Transverse colon (tissue), 4 donors: ENCODE results near the gene STK10. TPM values are rescaled to one million over a fixed set of nuclear protein-coding genes. Genes with fewer than 3 reads are reported as not detected.

Source experiments
- DNase-seq: peaks from one replicate; pipeline ENCODE4 v3.0.0-alpha.2; 2019
- H3K27ac ChIP-seq, 4 donors: fragments of 200-600 bp; sonication (generic); 2 replicates each; pipeline ENCODE4 v1.5.1; 2016 to 2018; ENCODE audit warnings: inconsistent platforms in 4 of 4
- H3K27me3 ChIP-seq: fragments of 200-600 bp; sonication (generic); 2 replicates; pipeline ENCODE4 v1.5.1; 2017; ENCODE audit warnings: inconsistent platforms
- H3K36me3 ChIP-seq, 4 donors: fragments of 200-600 bp; sonication (generic); 2 replicates each; pipeline ENCODE4 v1.5.1; 2017 to 2019; ENCODE audit warnings: inconsistent platforms in 4 of 4
- H3K4me1 ChIP-seq, 4 donors: fragments of 200-600 bp; sonication (generic); 2 replicates each; pipeline ENCODE4 v1.5.1; 2017 to 2020; ENCODE audit warnings: inconsistent platforms in 4 of 4
- H3K4me3 ChIP-seq, 4 donors: fragments of 200-600 bp; sonication (generic); 1 replicate in 1 of 4; 2 replicates in 3 of 4; pipeline versions ENCODE4 v1.5.1 to v1.6.1; 2017 to 2019; ENCODE audit warnings: inconsistent platforms in 4 of 4
- H3K9me3 ChIP-seq, 2 donors: fragments of 200-600 bp; sonication (generic); 2 replicates each; pipeline ENCODE4 v1.5.1; 2017 to 2019; ENCODE audit warnings: inconsistent platforms in 2 of 2
- EP300 ChIP-seq: sonication (generic); formaldehyde crosslinking; IDR thresholded peaks from one replicate; pipeline ENCODE4 v1.6.1; 2017; ENCODE audit warnings: antibody characterized with exemption, low read depth
- POLR2A ChIP-seq: fragments of 450-650 bp; IDR thresholded peaks from one replicate; pipeline ENCODE4 v1.6.1; 2016; ENCODE audit warnings: antibody characterized with exemption, mild to moderate bottlenecking, moderate library complexity
- POLR2AphosphoS5 ChIP-seq, 3 donors: sonication (generic); formaldehyde crosslinking; IDR thresholded peaks; one replicate each; pipeline ENCODE4 v1.6.1; 2016; ENCODE audit warnings: antibody characterized with exemption in 3 of 3
- WGBS, 2 donors: methylation state at CpG; one replicate each; pipeline ENCODE4 v1.1.5; 2018; ENCODE audit warnings: low coverage in 1 of 2; 5-methylcytosine and 5-hydroxymethylcytosine counted together
- in situ Hi-C, 4 donors: fragments of 200-750 bp; cut with MboI; loops; one replicate each; pipeline versions ENCODE4 v1.15.0 to v1.15.1; 2017; ENCODE audit warnings: low sequenced_read_pairs in 3 of 4, low pct_ligation_motif_present in 1 of 4, low pct_unique_long_range_greater_than_20kb in 1 of 4
- intact Hi-C: fragments of 100-400 bp; cut with DNase I; formaldehyde crosslinking; loops from one replicate; pipeline ENCODE4 v1.15.1; 2023; ENCODE audit warnings: low total_unique reads
- total RNA-seq, 4 donors: library from RNA; depleted of rRNA; stranded (reverse); fragments of >200 nt; gene quantifications; one replicate each; pipeline ENCODE4 v1.1.0, GENCODE V29; 2016
- TF ChIP-seq, protein P1 (sequence below), 5 experiments: fragments of 200-600 bp in 3 of 5; fragments of 450-650 bp in 2 of 5; sonication (generic) in 3 of 5; IDR thresholded peaks; 1 replicate in 2 of 5; 2 replicates in 3 of 5; pipeline ENCODE4 v1.5.1; 2016 to 2017; ENCODE audit warnings: antibody characterized with exemption in 5 of 5, inconsistent platforms in 3 of 5, mild to moderate bottlenecking in 2 of 5, moderate library complexity in 1 of 5

The STK10 gene
- total RNA-seq, 4 donors from 2014 or later = 21.2 to 207 (median 49.3) TPM

DNA sequence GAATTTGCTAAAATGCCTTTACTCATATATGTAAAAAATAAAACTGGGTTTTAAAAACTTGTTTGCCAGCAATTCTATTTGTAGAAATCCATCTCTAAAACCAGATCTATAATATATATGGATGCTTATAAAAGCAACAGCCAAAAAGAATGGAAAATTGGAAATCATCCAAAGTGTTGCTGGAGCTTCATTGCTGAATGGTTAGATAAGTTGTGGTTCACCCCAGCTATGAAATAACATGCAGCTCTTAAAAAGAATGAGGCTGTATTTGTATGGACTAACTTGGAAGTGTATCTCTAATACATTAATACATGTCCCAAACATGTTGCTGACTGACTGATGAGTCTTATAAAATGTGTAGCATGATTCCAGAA is 76.2 kb downstream of the STK10 start:
- Histone ChIP-seq H3K27ac (peak overlapping the region; percentile 69 to 84 (median 75)), H3K9me3 (no peaks in the 10 kb centered on the region)

DNA sequence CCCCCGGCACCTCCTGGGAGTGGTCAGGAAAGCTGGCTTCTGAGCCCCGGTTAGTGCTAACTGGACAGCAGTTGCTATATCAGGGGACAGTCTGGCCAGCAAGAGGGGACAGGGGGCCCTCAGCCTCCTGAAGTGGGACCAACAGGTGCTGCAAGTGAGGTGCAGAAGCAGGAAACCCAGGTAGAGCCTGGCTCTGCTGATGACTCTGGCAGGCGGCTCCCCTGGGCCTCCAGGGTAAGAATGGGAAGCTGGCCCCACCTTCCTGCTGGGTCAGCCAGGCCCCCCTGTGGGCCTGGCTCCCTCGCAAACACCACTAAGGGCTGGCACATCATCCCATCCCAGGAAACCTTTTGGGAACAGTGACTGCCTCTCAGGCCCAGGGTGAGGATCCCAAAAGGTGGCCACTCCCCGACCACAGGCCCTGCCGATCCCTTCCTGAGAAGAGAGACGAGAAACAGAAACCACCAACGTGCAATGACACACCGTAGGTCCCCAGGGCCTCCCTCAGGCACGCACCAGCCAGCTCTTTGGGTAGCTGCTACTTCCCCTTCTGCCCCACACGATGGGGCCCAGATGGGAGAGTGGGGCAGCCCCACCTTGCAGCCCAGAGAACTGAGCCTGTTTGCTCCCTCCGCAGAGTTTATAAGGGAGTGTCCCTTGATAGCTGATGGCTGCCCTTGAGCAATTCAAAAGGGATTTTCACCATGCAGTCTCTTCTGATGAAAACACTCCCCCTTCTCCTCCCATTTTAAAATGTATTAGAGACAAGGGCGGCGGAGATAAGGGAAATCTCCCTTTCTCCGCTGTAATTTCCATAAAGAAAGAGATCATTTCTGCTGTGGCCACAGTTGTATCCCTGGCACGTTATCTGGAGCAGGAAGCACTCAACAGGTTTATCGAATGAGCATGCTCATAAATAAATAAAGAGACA is 76.8 kb downstream of the STK10 start:
- peak in 1 of 3 donors; percentile 17 for TF ChIP-seq POLR2AphosphoS5 (IDR thresholded peaks at IDR 0.05)
- no peak for TF ChIP-seq EP300
- TF ChIP-seq, protein P1, sequence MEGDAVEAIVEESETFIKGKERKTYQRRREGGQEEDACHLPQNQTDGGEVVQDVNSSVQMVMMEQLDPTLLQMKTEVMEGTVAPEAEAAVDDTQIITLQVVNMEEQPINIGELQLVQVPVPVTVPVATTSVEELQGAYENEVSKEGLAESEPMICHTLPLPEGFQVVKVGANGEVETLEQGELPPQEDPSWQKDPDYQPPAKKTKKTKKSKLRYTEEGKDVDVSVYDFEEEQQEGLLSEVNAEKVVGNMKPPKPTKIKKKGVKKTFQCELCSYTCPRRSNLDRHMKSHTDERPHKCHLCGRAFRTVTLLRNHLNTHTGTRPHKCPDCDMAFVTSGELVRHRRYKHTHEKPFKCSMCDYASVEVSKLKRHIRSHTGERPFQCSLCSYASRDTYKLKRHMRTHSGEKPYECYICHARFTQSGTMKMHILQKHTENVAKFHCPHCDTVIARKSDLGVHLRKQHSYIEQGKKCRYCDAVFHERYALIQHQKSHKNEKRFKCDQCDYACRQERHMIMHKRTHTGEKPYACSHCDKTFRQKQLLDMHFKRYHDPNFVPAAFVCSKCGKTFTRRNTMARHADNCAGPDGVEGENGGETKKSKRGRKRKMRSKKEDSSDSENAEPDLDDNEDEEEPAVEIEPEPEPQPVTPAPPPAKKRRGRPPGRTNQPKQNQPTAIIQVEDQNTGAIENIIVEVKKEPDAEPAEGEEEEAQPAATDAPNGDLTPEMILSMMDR (IDR thresholded peaks at IDR 0.05) = no peak
- peak; percentile 19 for TF ChIP-seq POLR2A
- Histone ChIP-seq H3K4me3 (peak overlapping the region in 3 of 4 donors; percentile 5 to 29 (median 7)), H3K36me3 (no peaks in the 10 kb centered on the region), H3K9me3 (no peaks in the 10 kb centered on the region), H3K4me1 (peaks cover 15 to 41% (median 26%) of the 10 kb centered on the region in 4 donors), H3K27ac (peak overlapping the region; percentile 69 to 84 (median 75)), H3K27me3 (no peaks in the 10 kb centered on the region)
- in situ Hi-C loops = loop anchor here in 3 of 4 donors (5.0 to 25.0 kb wide), 4 partner anchors 71 to 184 kb away; partner anchors contain the start of genes STK10 (in 1 of the 3) and UBTD2 (in 1 of the 3)
- intact Hi-C loops = no loop called here
- 0 to 14% methylated on average over 4 to 17 of the region's 17 CpGs for WGBS, 2 donors
- peak; percentile 68 for DNase-seq

More for the DNA sequence above, 76.2 kb downstream of the STK10 start:
- intact Hi-C loops (no loop called here), in situ Hi-C loops (loop anchor here in 3 of 4 donors (5.0 to 25.0 kb wide), 4 partner anchors 70 to 183 kb away; partner anchors contain the start of genes STK10 (in 1 of the 3) and UBTD2 (in 1 of the 3))
- H3K4me3 ChIP-seq = no peak overlapping the region
- H3K36me3 ChIP-seq = no peaks in the 10 kb centered on the region
- H3K4me1 ChIP-seq = peaks cover 15 to 36% (median 24%) of the 10 kb centered on the region in 4 donors
- TF ChIP-seq EP300 (no peak), POLR2AphosphoS5 (IDR thresholded peaks at IDR 0.05) (no peak), POLR2A (no peak)
- TF ChIP-seq, protein P1 (IDR thresholded peaks at IDR 0.05) = no peak
- no peak for DNase-seq
- H3K27me3 ChIP-seq = no peaks in the 10 kb centered on the region

DNA sequence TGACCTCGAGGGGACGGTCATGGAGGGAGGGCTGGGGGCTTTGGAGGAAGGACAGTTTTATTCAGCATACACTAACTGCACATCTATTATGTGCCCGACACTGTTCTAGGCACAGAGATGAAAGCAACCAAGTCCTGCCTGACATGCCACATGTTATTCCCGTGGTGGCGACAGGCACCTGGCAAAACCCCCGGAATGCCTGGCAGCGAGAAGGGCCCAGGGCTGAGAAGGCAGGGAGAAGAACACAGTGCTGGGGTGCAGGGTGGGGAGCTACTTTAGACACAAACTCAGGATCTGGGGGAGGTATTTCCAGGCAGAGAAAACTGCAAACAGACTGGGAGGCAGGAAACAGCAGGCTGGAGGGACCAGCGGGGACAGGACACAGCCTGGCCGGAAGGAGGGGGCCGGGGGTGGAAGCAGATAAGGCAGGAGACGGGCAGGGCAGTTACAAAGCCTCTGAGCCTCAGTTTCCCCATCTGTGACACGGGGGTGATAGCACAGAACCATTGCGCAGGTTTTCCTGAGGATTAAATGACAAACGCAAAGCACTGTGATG is 77.7 kb downstream of the STK10 start:
- no peak for DNase-seq
- Histone ChIP-seq H3K27ac (peak overlapping the region; percentile 69 to 84 (median 75)), H3K9me3 (no peaks in the 10 kb centered on the region), H3K27me3 (no peaks in the 10 kb centered on the region), H3K4me1 (peaks cover 15 to 41% (median 26%) of the 10 kb centered on the region in 4 donors), H3K36me3 (no peaks in the 10 kb centered on the region), H3K4me3 (no peak overlapping the region)
- 65 to 82% methylated on average over 8 to 14 of the region's 14 CpGs for WGBS, 2 donors
- in situ Hi-C loops = loop anchor here in 3 of 4 donors (5.0 to 25.0 kb wide), 4 partner anchors 72 to 184 kb away; partner anchors contain the start of genes STK10 (in 1 of the 3) and UBTD2 (in 1 of the 3)
- intact Hi-C loops = no loop called here
- no peak for TF ChIP-seq EP300
- no peak for TF ChIP-seq POLR2A
- TF ChIP-seq, protein P1 (IDR thresholded peaks at IDR 0.05) = no peak
- no peak for TF ChIP-seq POLR2AphosphoS5 (IDR thresholded peaks at IDR 0.05)

DNA sequence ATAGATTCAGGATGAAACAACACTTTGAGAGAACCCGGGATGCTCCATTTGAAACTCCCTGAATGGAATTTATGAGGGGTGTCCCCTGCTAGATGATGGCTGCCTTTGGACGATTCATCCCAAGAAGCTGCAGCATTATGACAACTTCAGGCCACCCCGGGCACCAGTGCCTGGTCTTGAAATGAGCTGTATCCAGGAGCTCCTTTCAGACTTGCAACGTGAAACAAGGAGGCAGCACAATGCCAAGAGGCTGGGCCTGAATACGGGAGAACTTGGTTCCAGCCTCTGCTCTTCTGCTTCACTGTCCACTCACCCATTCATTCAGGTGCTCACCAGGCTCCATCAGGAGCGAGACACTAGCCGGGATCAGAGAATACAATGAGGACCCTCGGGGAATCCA is 78.3 kb downstream of the STK10 start:
- Histone ChIP-seq H3K27ac (no peak overlapping the region), H3K9me3 (no peaks in the 10 kb centered on the region), H3K4me3 (no peak overlapping the region), H3K27me3 (no peaks in the 10 kb centered on the region), H3K4me1 (peaks cover 15 to 41% (median 26%) of the 10 kb centered on the region in 4 donors), H3K36me3 (no peaks in the 10 kb centered on the region)
- intact Hi-C loops = loop anchor here (5.0 kb wide), 1 partner anchor 78 kb away; the partner anchor contains the start of gene STK10
- TF ChIP-seq POLR2A = no peak
- in situ Hi-C loops = loop anchor here (5.0 to 25.0 kb wide), 5 partner anchors 73 to 185 kb away; partner anchors contain the start of genes UBTD2 (in 2 of the 4) and STK10 (in 1 of the 4)
- 60 to 87% methylated on average over 1 to 8 of the region's 8 CpGs for WGBS, 2 donors
- no peak for DNase-seq
